Mucosa of gallbladder (tissue), 1 donor: Measurements from ENCODE around the gene ITPR3. TPM values are rescaled to one million over a fixed set of nuclear protein-coding genes. Genes with fewer than 3 reads are reported as not detected.

Experiments used
- DNase-seq: peaks from one replicate; pipeline ENCODE4 v3.0.0-alpha.2; 2020; ENCODE audit warnings: low spot score
- total RNA-seq: library from RNA; stranded (reverse); gene quantifications from one replicate; pipeline ENCODE4 v1.2.1, GENCODE V29; 2021
- donor health status: DM: no; HTN: no; CAD: no.

ITPR3 gene
- total RNA-seq, 1 donor from 2014 or later, result 104 TPM

DNA sequence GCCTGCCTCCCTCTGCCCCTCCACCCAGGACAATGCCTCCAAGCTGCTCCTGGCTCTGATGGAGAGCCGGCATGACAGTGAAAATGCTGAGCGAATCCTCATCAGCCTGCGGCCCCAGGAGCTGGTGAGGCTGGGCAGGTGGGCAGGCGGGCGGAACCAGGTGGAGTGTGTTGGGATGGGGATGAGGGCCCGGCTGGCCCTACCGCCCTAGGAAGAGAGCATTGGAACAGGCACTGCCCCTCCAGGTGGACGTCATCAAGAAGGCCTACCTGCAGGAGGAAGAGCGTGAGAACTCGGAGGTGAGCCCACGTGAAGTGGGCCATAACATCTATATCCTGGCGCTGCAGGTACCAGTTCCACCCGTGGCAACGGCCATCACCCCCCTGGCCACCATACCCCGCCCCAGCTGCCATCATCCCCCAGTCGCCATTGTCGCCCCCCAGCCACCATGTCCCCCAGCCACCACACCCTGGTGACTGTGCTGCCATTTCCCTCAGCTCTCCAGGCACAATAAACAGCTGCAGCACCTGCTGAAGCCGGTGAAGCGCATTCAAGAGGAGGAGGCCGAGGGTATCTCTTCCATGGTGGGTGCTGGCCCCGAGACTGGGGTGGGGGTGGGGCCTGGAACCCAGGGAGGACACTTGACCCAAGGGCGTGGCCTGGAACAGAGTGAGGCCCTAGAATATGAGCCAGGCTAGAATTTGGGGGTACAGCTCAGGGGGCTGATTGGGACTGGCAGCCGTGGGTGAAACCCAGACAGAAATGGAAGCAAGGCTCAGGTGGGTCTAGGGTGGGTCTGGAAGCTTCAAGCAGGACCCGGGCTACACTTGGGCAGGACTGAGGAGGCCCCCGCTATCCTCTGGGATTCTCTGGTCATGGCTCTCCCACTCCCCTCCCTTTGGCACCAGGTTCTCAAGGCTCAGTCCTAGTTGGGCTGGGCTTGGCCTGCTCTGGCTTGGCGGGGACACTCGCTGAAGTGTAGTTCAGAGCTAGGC, 66.2 kb downstream of the ITPR3 start:
- no peak for DNase-seq

GRCh38 chr6:33688006-33688405, 66.9 kb downstream of the ITPR3 start:
- DNase-seq, result no peak

GRCh38 chr6:33688451-33689147, 67.5 kb downstream of the ITPR3 start:
- DNase-seq, result no peak

- DNase-seq, result no peak
Observed at GRCh38 chr6:33689148-33689494, 68.0 kb downstream of the ITPR3 start.

DNA sequence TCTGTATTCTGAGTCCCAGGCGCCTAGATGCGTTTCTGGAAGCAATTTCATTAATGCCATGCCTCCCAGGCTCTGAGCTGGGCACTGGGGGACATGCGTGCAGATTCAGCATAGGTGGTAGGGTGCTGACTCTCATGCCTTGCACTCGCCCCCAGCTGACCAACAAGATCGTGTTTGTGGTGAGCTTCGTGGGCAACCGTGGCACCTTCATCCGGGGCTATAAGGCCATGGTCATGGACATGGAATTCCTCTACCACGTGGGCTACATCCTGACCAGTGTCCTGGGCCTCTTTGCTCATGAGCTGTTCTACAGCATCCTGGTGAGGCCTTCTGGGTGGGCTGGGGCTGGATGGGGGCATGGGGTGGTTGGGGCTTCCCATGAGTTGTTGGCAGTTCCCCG, 68.8 kb downstream of the ITPR3 start:
- no peak for DNase-seq

GRCh38 chr6:33690766-33691165, 69.6 kb downstream of the ITPR3 start:
- no peak for DNase-seq

- DNase-seq, result no peak
Observed at GRCh38 chr6:33691456-33692077, 70.4 kb downstream of the ITPR3 start.

- no peak for DNase-seq
Observed at GRCh38 chr6:33692078-33692759, 71.1 kb downstream of the ITPR3 start.

DNA sequence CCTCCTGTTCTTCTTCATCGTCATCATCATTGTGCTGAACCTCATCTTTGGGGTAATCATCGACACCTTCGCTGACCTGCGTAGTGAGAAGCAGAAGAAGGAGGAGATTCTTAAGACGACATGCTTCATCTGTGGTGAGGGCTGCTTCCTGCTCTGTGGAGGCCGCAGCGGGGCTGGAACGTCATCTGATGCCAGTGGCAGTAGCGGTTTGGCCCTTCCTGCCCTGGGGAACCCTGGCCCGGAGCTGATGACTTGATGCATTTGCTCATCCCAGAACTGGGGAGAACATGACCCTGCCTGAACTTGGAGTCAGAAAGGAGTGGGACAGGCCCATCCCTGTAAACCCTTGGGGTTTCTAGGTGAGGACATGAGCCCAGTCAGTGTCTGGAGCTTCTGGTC, 71.6 kb downstream of the ITPR3 start:
- peak; percentile 37 for DNase-seq

- DNase-seq, result no peak
Observed at GRCh38 chr6:33693186-33694105, 72.3 kb downstream of the ITPR3 start.

GRCh38 chr6:33694401-33694931, 73.3 kb downstream of the ITPR3 start:
- DNase-seq, result no peak

DNA sequence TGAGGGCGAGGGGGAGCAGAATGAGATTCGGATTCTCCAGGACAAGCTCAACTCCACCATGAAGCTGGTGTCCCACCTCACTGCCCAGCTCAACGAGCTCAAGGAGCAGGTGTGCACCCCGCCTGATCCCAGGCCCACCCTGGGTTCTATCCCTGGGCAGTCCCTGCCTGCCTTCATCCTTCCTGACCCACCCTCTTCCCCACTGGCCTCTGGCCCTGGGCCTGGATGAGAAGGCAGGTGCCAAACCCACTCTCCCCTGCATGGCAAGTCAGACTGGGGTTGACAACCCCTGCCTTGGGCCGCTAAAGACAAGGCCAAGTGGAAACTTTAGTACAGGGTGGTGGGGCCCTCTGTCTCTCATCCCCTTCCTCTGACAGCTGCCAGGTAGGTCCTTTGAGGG, 73.9 kb downstream of the ITPR3 start:
- no peak for DNase-seq

GRCh38 chr6:33695451-33695887, 74.3 kb downstream of the ITPR3 start:
- DNase-seq, result no peak

GRCh38 chr6:33696076-33696475, 75.0 kb downstream of the ITPR3 start:
- DNase-seq, result no peak

GRCh38 chr6:33696548-33697518, 75.7 kb downstream of the ITPR3 start:
- DNase-seq, result peak; percentile 32

GRCh38 chr6:33697845-33698244, 76.7 kb downstream of the ITPR3 start:
- no peak for DNase-seq

DNA sequence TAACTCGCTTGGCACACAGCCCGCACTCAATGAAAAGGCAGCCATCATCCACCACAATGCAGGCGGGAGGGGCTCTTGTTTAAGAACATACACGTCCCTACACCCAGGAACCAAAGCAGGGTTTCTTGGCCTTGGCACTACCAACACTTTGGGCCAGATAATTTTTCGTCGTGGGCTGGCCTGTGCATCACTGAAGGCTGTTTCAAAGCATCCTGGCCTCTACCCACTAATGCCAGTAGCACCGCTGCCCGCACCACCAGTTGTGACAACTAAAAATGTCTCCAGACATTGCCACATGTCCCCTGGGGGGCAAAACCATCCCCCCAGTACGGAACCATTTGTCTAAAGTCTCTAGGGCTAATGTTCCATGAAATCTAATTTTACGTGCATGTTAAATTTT, 77.4 kb downstream of the ITPR3 start:
- DNase-seq, result no peak

GRCh38 chr6:33699131-33699530, 78.0 kb downstream of the ITPR3 start:
- no peak for DNase-seq

DNA sequence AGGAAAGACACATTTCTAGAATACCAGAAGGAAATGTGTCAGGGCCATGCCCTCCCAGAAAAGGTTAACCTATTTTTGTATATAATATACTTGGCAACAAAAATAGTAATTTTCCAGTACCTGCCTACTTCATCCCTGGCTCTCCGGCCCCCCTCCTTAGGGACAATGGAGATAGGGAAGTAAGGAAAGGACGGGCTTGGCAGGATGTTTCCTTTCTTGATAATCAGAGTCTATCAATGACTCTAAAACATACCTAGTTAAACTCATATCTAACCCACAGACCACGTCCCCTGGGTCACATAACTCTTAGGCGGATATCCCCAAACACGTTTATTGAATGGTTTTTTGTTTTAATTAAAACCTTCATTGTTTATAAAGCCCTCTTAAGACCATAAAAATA, 78.6 kb downstream of the ITPR3 start:
- no peak for DNase-seq
